HepG2 (cell line): ENCODE data around the gene HIRA. TPM values are rescaled to one million over a fixed set of nuclear protein-coding genes. Genes with fewer than 3 reads are reported as not detected.

Source experiments
- CHD2 ChIP-seq: IDR thresholded peaks from 2 replicates; pipeline ENCODE4 v1.6.1; 2011; ENCODE audit warnings: low read depth, low read length, improper control_type of control experiment
- HES4 ChIP-seq: sonication (generic); formaldehyde crosslinking; IDR thresholded peaks from 2 replicates; pipeline ENCODE4 v1.9.0; 2021; ENCODE audit warnings: mild to moderate bottlenecking, missing genetic modification reagents, borderline replicate concordance
- HNRNPL ChIP-seq: fragments of 200-400 bp; formaldehyde crosslinking; IDR thresholded peaks from 2 replicates; pipeline ENCODE4 v1.6.1; 2017; ENCODE audit warnings: mild to moderate bottlenecking, low read depth, low read length
- POLR2G ChIP-seq: fragments of 200-400 bp; formaldehyde crosslinking; IDR thresholded peaks from 2 replicates; pipeline ENCODE4 v1.6.1; 2018; ENCODE audit warnings: mild to moderate bottlenecking, low read depth, low read length, moderate library complexity
- SATB2 ChIP-seq: sonication (generic); formaldehyde crosslinking; IDR thresholded peaks from 2 replicates; pipeline ENCODE4 v1.5.0; 2020; ENCODE audit warnings: missing genetic modification reagents
- SIN3A ChIP-seq: IDR thresholded peaks from 2 replicates; pipeline ENCODE4 v1.6.1; 2011; ENCODE audit warnings: low read depth, mild to moderate bottlenecking, control low read depth, low read length, borderline replicate concordance
- SKI ChIP-seq: fragments of 450-650 bp; IDR thresholded peaks from one replicate; pipeline ENCODE4 v1.6.1; 2018; ENCODE audit warnings: mild to moderate bottlenecking; ENCODE audit not compliant: partially characterized antibody
- ZBTB7B ChIP-seq: sonication (generic); formaldehyde crosslinking; IDR thresholded peaks from 2 replicates; pipeline ENCODE4 v1.4.0; 2020; ENCODE audit warnings: missing genetic modification reagents
- ZNF121 ChIP-seq: sonication (generic); formaldehyde crosslinking; IDR thresholded peaks from 2 replicates; pipeline ENCODE4 v1.5.0; 2020; ENCODE audit warnings: mild to moderate bottlenecking, missing genetic modification reagents
- ZNF543 ChIP-seq: sonication (generic); formaldehyde crosslinking; IDR thresholded peaks from 2 replicates; pipeline ENCODE4 v1.4.0; 2020; ENCODE audit warnings: mild to moderate bottlenecking, missing genetic modification reagents
- polyA plus RNA-seq, 8 experiments: library from polyadenylated mRNA; depleted of rRNA in 3 of 8; stranded (reverse) in 7 of 8; unstranded in 1 of 8; fragments of >200 nt; fragmentation: Illumina TruSeq in 4 of 8; extraction: Trizol in 4 of 8; gene quantifications; 2 replicates each; pipeline versions ENCODE4 v1.2.1 to v1.2.3, GENCODE V29; 2011 to 2016; ENCODE audit warnings: low read depth in 4 of 8, missing spikeins in 1 of 8, mixed read lengths in 1 of 8; ENCODE audit not compliant: insufficient read depth in 1 of 8
- total RNA-seq, 5 experiments: library from RNA; depleted of rRNA; stranded (reverse); fragments of >200 nt; fragmentation: Illumina TruSeq; extraction: Trizol; gene quantifications; 2 replicates each; pipeline ENCODE4 v1.2.3, GENCODE V29; 2016; ENCODE audit warnings: low read depth in 1 of 5
- TF ChIP-seq, protein P1 (sequence below): sonication (generic); formaldehyde crosslinking; IDR thresholded peaks from 2 replicates; pipeline ENCODE4 v1.4.0; 2020; ENCODE audit warnings: missing genetic modification reagents
- TF ChIP-seq, protein P2 (sequence below): sonication (generic); formaldehyde crosslinking; IDR thresholded peaks from 2 replicates; pipeline ENCODE4 v1.5.1; 2020; ENCODE audit warnings: mild to moderate bottlenecking, missing genetic modification reagents, borderline replicate concordance
- TF ChIP-seq, protein P3 (sequence below): sonication (generic); formaldehyde crosslinking; IDR thresholded peaks from 2 replicates; pipeline ENCODE4 v1.4.0; 2020; ENCODE audit warnings: missing genetic modification reagents, mild to moderate bottlenecking, borderline replicate concordance
- TF ChIP-seq, protein P4 (sequence below): sonication (generic); formaldehyde crosslinking; IDR thresholded peaks from 2 replicates; pipeline ENCODE4 v1.8.1; 2023; ENCODE audit warnings: mild to moderate bottlenecking, missing genetic modification reagents, borderline replicate concordance
- TF ChIP-seq, protein P5 (sequence below): sonication (generic); formaldehyde crosslinking; IDR thresholded peaks from 2 replicates; pipeline ENCODE4 v1.4.0; 2020; ENCODE audit warnings: mild to moderate bottlenecking, missing genetic modification reagents, borderline replicate concordance
- TF ChIP-seq, protein P6 (sequence below): sonication (generic); formaldehyde crosslinking; IDR thresholded peaks from 2 replicates; pipeline ENCODE4 v1.5.1; 2020; ENCODE audit warnings: missing genetic modification reagents, mild to moderate bottlenecking, borderline replicate concordance

Gene HIRA
- total and polyA plus RNA-seq, 2 of the 13 experiments (the other 11 are each of a cell fraction or from before 2014, with no cell fraction given), result 21.5 to 29.2 TPM

DNA sequence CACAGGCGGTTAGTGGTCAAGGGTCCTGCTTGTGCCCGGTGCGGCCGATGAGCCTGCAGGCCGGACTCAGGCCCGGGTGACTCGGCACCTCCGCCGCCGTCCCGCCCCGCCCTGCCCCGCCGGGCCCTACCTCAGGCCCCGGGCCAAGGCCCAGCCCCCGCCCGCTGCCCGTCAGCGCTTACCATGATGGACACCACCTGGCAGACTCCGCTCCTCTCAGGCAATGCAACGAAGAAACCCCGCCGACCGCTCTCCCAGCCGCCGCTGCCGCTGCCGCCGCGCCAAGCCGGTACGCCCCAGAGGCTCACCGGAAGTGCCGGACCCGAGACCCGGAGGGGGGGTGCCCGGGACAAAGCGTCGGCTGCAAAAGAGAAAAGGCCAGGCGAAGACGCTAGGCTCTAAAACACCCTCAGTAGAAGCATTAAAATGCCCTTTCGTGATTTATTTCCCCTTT is 47.4 kb upstream of the HIRA start, which contains the start of gene UFD1 (continued):
- TF ChIP-seq, protein P1, sequence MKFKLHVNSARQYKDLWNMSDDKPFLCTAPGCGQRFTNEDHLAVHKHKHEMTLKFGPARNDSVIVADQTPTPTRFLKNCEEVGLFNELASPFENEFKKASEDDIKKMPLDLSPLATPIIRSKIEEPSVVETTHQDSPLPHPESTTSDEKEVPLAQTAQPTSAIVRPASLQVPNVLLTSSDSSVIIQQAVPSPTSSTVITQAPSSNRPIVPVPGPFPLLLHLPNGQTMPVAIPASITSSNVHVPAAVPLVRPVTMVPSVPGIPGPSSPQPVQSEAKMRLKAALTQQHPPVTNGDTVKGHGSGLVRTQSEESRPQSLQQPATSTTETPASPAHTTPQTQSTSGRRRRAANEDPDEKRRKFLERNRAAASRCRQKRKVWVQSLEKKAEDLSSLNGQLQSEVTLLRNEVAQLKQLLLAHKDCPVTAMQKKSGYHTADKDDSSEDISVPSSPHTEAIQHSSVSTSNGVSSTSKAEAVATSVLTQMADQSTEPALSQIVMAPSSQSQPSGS (CRISPR knock-in tag), result 0 out of 2 replicates have a peak, but pooled peaks have one; percentile 1
- no peak for TF ChIP-seq SKI
- TF ChIP-seq, protein P2, sequence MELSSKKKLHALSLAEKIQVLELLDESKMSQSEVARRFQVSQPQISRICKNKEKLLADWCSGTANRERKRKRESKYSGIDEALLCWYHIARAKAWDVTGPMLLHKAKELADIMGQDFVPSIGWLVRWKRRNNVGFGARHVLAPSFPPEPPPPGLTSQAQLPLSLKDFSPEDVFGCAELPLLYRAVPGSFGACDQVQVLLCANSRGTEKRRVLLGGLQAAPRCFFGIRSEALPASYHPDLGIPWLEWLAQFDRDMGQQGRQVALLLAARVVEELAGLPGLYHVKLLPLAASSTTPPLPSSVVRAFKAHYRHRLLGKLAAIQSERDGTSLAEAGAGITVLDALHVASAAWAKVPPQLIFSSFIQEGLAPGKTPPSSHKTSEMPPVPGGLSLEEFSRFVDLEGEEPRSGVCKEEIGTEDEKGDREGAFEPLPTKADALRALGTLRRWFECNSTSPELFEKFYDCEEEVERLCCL (CRISPR knock-in tag), result no peak
- TF ChIP-seq, protein P3, sequence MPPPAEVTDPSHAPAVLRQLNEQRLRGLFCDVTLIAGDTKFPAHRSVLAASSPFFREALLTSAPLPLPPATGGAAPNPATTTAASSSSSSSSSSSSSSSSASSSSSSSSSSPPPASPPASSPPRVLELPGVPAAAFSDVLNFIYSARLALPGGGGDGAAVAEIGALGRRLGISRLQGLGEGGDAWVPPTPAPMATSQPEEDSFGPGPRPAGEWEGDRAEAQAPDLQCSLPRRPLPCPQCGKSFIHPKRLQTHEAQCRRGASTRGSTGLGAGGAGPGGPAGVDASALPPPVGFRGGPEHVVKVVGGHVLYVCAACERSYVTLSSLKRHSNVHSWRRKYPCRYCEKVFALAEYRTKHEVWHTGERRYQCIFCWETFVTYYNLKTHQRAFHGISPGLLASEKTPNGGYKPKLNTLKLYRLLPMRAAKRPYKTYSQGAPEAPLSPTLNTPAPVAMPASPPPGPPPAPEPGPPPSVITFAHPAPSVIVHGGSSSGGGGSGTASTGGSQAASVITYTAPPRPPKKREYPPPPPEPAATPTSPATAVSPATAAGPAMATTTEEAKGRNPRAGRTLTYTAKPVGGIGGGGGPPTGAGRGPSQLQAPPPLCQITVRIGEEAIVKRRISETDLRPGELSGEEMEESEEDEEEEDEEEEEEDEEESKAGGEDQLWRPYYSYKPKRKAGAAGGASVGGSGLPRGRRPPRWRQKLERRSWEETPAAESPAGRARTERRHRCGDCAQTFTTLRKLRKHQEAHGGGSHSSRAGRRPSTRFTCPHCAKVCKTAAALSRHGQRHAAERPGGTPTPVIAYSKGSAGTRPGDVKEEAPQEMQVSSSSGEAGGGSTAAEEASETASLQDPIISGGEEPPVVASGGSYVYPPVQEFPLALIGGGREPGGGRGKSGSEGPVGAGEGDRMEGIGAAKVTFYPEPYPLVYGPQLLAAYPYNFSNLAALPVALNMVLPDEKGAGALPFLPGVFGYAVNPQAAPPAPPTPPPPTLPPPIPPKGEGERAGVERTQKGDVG, result no peak
- TF ChIP-seq POLR2G, result peak; percentile 69
- TF ChIP-seq, protein P4, sequence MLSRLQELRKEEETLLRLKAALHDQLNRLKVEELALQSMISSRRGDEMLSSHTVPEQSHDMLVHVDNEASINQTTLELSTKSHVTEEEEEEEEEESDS (CRISPR knock-in tag), result no peak
- 0 out of 2 replicates have a peak, but pooled peaks have one; percentile 15 for TF ChIP-seq CHD2
- TF ChIP-seq HNRNPL, result no peak
- TF ChIP-seq ZNF121 (CRISPR knock-in tag), result 0 out of 2 replicates have a peak, but pooled peaks have one; percentile 17
- TF ChIP-seq, protein P5, sequence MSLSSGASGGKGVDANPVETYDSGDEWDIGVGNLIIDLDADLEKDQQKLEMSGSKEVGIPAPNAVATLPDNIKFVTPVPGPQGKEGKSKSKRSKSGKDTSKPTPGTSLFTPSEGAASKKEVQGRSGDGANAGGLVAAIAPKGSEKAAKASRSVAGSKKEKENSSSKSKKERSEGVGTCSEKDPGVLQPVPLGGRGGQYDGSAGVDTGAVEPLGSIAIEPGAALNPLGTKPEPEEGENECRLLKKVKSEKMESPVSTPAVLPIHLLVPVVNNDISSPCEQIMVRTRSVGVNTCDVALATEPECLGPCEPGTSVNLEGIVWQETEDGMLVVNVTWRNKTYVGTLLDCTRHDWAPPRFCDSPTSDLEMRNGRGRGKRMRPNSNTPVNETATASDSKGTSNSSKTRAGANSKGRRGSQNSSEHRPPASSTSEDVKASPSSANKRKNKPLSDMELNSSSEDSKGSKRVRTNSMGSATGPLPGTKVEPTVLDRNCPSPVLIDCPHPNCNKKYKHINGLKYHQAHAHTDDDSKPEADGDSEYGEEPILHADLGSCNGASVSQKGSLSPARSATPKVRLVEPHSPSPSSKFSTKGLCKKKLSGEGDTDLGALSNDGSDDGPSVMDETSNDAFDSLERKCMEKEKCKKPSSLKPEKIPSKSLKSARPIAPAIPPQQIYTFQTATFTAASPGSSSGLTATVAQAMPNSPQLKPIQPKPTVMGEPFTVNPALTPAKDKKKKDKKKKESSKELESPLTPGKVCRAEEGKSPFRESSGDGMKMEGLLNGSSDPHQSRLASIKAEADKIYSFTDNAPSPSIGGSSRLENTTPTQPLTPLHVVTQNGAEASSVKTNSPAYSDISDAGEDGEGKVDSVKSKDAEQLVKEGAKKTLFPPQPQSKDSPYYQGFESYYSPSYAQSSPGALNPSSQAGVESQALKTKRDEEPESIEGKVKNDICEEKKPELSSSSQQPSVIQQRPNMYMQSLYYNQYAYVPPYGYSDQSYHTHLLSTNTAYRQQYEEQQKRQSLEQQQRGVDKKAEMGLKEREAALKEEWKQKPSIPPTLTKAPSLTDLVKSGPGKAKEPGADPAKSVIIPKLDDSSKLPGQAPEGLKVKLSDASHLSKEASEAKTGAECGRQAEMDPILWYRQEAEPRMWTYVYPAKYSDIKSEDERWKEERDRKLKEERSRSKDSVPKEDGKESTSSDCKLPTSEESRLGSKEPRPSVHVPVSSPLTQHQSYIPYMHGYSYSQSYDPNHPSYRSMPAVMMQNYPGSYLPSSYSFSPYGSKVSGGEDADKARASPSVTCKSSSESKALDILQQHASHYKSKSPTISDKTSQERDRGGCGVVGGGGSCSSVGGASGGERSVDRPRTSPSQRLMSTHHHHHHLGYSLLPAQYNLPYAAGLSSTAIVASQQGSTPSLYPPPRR (CRISPR knock-in tag), result no peak
- TF ChIP-seq, protein P6, sequence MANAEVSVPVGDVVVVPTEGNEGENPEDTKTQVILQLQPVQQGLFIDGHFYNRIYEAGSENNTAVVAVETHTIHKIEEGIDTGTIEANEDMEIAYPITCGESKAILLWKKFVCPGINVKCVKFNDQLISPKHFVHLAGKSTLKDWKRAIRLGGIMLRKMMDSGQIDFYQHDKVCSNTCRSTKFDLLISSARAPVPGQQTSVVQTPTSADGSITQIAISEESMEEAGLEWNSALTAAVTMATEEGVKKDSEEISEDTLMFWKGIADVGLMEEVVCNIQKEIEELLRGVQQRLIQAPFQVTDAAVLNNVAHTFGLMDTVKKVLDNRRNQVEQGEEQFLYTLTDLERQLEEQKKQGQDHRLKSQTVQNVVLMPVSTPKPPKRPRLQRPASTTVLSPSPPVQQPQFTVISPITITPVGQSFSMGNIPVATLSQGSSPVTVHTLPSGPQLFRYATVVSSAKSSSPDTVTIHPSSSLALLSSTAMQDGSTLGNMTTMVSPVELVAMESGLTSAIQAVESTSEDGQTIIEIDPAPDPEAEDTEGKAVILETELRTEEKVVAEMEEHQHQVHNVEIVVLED (CRISPR knock-in tag), result no peak
- peak; percentile 42; the same call in 1 of the 2 replicates for TF ChIP-seq SATB2 (CRISPR knock-in tag)
- peak; percentile 87; the same call in 1 of the 2 replicates for TF ChIP-seq SIN3A
- peak; percentile 12; the same call in 1 of the 2 replicates for TF ChIP-seq ZBTB7B (CRISPR knock-in tag)
- TF ChIP-seq HES4 (CRISPR knock-in tag), result no peak
- TF ChIP-seq ZNF543 (CRISPR knock-in tag), result no peak
